GM23248 (cell line): ENCODE data around the gene TAF3.

ENCODE experiments used
- EZH2 ChIP-seq: fragments of 200-600 bp; sonication (generic); IDR thresholded peaks from 2 replicates; pipeline ENCODE4 v1.6.1; 2018; ENCODE audit warnings: antibody characterized with exemption, mild to moderate bottlenecking; ENCODE audit not compliant: insufficient read depth, poor library complexity, severe bottlenecking
- EZH2phosphoT487 ChIP-seq: fragments of 200-600 bp; sonication (generic); IDR thresholded peaks from 2 replicates; pipeline ENCODE4 v1.6.1; 2018; ENCODE audit warnings: antibody characterized with exemption, moderate library complexity, mild to moderate bottlenecking, low read depth; ENCODE audit not compliant: insufficient read depth

GRCh38 chr10:7902413-7902812, 84.1 kb downstream of the TAF3 start:
- TF ChIP-seq EZH2, result no peak
- no peak for TF ChIP-seq EZH2phosphoT487
